ENCODE results near the gene ZSWIM7.

Gene ZSWIM7

DNA sequence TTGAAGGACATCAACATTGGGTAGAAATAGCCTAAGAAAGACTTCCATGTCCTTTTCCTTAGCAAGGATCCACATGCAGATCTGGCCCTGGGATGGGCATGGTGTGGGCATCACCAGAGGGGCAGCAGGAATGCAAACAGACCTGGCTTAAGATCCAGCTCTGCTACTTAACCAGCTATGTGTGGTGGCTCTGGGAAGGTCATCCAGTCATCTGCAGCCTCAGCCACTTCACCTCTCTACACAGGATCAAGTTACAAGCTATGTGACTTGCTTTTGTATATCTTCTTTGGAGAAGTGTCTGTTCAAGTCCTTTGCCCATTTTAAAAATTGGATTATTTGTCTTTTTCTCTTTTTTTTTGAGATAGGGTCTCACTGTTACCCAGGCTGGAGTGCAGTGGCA, 68.1 kb downstream of the ZSWIM7 start:
- no peak for DNase-seq (ENCODE audit: low read depth in 2 of 2)

DNA sequence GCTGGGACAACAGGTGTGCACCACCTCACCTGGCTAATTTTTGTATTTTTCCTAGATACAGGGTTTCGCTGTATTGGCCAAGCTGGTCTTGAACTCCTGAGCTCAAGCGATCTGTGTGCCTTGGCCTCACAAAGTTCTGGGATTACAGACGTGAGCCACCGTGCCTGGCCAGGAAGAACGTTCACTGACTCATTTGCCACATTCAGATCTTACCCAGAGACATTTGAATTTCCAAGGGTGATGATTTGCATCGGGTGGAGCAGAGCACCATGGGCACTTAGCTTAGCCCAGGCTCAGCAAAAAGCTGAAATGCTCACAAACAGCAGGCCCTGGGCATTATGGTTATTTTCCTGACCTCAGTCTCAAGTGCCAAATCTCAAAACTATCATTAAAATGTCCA, 69.1 kb downstream of the ZSWIM7 start:
- no peak for DNase-seq (ENCODE audit: low read depth in 2 of 2)

DNA sequence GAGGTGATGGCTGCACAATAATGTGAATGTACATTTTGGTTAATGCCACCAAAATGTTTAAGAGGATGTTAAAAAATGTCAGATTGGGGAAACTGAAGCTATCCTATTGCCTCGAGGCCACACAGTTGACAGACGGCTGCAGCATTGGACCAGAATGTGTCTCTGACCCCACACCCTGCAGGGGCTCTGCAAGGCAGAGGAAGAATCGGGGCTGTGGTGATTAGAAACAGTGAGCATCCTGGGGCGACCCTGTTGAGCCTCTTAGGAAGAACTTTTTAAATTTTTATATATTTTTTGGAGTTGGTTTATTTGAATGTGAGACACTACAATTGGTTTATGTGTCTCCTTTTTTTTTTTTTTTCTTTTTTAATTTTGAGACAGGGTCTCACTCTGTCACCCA, 69.6 kb downstream of the ZSWIM7 start:
- no peak for DNase-seq (ENCODE audit: low read depth in 2 of 2)

DNA sequence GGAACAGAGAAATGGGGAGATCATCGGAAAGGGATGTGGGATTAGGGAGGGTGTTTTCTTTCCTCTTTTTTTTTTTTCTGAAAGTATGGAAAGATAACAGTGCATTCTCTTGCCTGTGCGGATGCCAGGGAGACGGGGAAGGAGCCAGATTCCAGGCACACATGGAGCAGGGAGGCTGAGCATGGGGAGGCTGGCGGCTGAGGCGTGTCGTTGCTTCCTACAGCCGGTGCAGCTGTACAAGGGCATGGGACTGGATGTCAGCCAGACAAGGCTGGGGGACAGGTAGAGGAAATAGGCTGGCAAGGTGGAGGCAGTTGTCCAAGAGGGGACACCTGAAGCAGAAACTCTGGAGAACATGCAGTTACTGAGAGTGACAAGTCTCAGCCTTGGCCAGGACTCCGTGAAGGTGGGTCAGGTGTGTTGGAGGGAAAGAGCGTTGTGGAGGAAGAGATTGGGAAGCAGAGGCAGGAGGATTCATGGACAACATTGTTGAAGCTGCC, 71.2 kb downstream of the ZSWIM7 start:
- no peak for DNase-seq (ENCODE audit: low read depth in 2 of 2)

All from stimulated activated CD4-positive, alpha-beta T cell treated with anti-CD3 and anti-CD28 coated beads, Interleukin-12 subunit alpha, Interleukin-12 subunit beta, amount 100 ng/mL, for 24 hours (primary cell).